ENCODE measurements around the gene ZMYND8.

Gene ZMYND8

DNA sequence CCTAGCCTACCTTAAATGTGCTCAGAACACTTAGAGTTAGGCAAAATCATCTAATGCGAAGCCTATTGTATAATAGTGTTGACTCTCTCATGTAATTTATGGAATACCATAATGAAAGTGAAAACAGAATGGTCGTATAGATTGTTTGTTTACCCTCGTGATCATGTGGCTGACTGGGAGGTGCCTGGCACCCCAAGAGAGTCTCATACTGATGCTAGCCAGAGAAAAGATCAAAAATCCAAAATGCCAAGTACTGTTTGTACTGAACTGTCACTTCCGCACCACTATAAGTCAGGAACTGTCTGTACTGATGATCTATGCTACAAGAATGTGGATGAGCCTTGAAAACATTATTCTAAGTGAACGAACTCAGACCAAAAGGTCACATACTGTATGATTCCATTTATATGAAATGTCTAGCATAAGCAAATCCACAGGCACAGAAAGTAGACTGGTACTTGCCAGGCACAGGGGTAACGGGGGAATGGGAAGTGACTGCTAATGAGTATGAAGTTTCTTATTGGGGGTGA lies 22.4 kb downstream of the ZMYND8 start:
- DNase-seq: peak in 2 of 51 donors; percentile 30 to 69

DNA sequence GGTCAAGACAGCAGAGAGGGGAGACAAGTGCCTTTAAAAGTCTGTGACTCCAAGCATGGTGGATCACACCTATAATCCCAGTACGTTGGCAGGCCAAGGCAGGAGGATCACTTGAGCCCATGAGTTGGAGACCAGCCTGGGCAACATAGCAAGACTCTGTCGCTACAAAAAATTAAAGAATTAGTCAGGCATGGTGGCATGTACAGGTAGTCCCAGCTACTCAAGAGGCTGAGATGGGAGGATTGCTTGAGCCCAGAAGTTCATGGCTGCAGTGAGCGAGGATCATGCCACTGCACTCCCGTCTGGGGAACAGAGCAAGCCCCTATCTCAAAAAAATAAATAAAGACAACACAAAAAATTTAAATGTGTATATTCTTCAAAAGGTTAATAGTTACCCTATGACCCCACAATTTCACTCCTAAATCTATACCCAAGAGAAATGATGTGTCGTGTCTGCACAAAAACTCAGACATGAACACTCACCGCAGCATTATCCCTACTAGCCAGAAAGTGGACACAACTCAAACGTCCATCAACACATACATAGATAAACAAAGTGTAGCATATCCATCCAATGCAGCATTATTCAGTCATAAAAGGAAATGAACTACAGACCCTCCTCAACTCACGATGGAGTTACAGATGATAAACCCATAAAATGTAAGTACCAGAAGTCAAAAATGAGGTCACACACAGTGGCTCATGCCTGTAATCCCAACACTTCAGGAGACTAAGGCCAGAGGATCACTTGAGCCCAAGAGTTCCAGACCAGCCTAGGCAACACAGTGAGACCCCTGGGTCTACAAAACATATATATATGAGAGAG lies 23.9 kb downstream of the ZMYND8 start:
- no peak for DNase-seq

DNA sequence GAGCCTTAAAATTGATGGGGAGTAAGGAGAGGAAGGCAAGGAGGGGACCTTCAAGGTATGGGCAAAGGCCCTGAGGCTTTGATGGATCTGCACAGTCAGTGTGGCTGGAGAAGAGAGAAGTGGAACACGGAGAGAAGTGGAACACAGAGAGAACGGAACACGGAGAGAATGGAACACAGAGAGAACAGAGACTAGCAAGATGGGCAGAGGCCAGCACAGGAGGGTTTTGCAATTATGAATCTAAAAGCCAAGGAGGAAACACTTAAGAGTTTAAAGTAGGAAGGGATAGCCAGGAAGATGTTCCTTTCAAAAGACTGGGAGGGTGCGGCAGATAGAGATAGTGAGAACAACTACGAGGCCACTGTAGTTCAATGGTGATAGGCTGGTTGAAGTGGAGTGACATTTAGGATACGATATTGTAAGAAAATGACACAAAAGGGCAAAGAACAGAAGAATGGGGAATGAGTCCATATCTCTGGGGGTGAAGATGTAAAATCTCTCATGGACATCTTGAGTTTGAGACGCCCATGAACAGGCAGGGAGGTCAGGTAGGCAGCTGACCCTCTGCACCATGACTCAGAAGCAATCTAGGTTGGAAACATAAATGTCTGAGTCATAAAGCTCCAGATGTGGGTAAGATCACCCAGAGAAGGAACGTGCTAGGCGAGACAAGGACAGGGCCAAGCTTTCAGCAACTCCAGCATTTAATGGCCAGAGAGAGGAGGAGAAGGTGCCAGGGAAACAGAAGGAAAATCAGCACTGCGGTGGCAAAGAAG lies 25.4 kb downstream of the ZMYND8 start:
- no peak for DNase-seq

DNA sequence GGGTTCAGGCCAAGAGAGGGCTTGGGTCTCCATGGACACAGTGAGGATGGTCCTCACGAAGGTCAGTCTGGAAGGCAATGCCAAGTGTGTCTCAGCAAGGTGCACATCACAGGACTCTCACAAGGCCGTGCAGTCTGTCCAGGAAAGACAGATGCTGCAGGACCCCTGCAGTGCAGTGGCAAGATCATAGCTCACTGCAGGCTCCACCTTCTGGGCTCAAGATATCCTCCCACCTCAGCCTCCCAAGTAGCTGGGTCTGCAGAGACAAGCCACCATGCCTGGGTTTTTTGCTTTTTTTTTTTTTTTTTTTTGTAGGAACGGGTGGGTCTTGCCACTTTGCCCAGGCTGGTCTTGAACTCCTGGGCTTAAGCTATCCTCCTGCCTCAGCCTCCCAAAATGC lies 26.4 kb downstream of the ZMYND8 start:
- no peak for DNase-seq

DNA sequence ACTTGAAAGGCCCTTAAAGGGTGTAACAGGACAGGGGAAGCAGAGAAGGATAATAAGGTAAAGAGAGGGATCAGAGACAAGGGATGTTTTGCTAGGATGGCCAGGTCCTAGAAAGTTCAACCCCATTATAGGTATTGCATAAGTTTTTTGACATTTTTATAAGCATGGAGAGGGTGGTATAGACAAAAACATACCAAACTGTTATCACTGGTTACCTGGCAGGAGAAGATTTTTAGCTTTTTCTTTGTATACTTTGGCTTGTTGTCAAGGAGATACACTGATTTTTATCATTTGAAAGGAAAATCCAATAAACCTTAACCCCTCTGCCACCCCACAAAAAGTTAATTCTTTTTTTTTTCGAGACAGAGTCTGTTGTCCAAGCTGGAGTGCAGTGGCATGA lies 28.4 kb downstream of the ZMYND8 start:
- DNase-seq: no peak

DNA sequence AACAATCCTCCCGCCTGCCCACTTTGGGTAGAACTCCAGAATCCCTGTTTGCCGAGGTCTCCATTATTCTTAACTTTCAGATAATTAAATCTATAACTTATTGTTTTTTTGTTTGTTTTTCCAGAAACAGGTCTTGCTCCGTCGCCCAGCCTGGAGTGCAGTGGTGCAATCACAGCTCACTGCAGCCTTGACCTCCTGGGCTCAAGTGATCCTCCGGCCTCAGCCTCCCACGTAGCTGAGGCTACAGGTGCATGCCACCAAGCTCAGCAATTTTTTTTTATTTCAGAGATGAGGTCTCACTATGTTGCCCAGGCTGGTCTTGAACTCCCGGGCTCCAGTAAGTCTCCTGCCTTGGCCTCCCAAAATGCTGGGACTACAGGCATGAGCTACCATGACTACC lies 28.8 kb downstream of the ZMYND8 start:
- DNase-seq: no peak

DNA sequence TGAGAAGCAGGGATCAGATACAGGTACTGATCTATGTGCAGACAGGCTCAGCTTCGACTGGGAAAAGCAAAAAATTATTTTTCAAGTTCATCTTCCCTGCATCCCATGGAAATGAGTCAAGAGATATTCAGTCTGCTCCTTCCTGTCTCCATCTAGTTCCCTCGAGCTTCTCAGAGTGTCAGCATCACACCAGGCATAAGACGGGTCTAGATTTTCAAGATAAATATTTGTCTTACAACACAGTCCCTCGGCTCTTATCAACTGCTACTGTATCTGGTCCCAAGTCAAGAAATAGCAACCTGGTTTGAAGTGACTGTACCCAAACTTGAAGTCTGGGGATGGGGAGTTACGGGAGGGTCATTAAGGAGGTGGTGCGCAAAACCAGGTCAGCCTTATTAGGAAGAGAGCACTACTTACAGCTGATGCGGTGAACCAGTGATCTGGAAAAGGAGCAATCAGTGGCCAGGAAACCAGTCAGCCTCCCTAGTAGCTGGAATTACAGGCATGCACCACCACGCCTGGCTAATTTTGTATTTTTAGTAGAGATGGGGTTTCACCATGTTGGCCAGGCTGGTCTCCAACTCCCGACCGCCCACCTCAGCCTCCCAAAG lies 29.7 kb downstream of the ZMYND8 start:
- no peak for DNase-seq

DNA sequence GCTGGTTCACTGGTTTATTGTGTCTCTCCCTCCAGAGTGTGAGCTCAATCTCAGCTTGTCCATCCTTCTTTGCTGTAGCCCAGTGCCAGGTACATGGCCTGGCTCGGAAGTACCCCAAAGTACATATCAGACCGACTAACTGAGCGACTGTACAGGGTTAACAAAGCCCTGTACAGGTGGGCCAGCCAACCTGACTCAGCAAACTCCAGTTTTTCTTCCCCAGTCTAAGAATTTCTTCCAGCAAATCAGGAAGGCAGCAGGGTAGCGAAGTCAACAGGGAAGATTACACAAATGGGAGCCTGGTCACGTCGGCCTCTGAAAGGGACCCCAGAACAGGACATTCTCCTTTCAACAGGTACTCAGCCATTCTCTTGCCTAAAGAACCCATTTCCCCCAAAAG lies 31.3 kb downstream of the ZMYND8 start:
- DNase-seq: no peak

DNA sequence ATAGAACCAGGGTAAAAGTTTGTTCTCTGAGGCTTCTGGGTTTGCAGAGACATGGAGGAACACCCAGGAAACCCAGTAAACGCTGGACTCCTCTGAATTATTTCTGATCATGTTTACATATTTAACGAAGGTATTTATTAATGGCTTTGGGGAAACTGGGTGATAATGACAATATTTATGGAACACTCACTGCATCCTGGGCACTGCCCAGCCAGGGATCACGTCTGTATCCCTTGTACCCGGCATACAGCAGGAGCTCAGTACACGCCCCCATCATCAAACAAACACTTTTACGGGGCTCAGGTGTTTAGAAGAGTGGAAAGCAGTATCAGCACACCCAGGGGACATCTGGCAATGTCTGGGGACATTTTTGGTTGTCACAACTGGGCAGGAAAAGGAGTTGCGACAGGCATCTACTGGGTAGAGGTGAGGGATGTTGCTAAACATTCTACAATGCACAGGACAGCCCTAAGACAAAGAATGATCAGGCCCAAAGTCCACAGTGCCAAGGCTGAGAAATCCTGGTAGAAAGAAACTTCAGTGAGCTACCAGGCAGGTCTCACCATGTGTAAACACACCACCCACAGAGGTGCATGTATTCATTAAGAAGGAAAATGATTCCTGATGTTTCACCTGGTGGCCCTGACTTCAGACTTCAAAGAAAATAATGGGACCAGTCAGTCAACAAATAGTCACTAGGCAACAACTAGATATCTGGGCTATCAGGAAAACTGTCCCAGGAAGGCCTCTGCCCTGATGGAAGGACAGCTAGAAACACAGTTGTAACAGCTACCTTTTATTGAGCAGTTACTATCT lies 35.3 kb downstream of the ZMYND8 start:
- no peak for DNase-seq

DNA sequence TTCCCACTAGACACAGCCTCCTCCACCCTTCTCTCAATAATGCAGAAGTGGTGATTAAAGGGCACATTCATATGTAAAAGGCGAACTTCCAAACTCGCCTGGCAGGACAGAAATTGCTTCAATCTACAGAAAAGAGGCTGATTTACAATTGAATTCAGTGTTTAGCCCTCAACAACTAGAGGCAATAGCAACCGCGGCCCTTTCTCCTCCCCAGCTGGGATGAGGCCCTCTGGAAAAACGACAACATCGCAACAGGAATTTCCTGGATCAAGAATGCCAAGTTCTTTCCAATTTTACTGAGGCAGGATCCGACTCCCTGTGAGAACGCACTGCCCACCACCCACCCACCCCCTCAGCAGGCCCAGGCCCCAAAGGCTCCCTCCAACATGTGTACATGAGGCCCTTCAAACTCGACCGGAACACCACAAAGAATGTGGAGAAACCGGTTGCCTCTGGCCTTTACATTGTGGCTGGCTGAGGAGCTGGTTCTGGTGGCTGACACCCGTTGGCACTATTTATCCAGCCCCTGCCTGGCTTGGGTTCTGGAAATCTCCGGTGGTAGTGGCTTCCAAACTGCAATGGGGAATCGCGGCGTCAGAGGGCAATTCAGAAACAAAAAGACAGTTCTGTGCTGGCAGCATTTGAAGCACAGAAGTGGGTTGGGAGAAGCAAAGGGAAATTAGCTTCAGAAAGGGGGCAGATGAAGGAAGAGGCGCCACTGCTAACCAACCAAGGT lies 36.8 kb downstream of the ZMYND8 start:
- DNase-seq: peak in 46 of 51 donors; percentile 13 to 91 (median 54)

DNA sequence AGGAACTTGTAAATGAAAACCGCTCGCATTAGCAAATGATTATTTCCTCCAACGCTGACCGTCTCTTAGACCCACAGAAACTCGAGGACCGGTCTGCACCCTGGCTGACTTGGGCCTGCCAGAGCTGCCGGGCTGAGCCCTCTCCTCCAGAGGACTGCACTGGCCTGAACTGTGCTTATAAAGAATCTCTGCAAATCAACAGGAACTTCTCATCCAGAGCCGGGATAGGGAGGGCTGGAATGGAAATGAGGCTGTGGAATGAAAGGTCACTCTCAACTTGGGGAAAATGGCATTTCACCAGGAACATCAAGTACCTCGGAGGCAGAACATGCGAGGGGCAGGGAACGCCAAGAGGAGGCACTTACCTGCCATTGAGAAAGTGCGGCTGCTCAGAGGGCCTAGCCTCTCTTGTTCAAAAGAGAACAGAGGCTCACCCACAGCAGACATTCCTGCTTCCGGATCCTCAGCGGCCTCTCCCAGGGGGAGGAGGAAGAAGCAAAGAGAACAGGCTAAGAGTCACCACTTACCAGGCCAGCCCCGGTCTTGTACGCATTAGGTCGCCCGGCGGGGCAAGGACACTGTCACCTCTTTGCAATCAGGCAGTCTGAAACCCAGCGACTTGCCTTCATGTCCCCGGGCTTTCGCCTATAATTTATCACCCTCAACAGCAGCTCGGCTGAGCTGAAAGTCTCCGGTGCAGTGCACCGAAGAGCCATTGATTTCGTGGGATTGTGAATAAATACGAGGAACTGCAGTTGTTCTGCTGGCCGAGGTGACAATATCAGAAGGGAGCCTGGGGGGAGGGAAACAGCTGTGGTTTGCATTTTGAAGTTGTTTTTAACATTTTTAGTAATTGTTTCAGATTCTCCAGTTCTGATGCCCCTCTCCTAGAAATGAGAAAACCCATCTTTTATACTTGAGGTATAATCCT lies 37.6 kb downstream of the ZMYND8 start:
- DNase-seq: peak in 47 of 51 donors; percentile 27 to 87 (median 64)

DNA sequence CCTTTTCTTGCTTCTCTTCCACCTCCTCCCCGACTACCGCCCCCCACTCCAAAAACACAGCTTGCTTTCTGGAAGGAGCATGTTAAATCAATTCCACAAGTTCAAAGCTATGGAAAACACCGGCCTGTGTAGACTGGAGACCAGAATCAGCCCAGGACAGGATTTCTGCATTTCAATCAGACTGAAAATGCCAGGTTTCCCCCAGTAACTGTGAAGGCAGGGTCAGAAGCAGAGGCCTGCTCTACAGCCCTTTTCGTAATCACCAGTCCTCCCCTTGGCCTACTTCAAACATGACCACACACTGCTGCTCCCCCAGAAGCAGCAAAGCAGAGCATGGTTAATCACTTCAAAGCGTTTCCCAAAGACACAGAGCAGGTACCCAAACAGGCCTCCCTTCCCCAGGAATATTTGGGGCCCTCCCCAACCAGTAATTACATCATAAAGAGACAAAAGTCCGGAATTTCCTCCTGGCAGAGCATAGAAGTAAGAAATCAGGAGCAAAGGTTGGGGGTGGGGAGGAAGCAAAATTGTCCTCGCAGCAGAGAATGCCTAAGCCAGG lies 38.4 kb downstream of the ZMYND8 start:
- peak in 7 of 51 donors; percentile 40 to 77 (median 60) for DNase-seq

DNA sequence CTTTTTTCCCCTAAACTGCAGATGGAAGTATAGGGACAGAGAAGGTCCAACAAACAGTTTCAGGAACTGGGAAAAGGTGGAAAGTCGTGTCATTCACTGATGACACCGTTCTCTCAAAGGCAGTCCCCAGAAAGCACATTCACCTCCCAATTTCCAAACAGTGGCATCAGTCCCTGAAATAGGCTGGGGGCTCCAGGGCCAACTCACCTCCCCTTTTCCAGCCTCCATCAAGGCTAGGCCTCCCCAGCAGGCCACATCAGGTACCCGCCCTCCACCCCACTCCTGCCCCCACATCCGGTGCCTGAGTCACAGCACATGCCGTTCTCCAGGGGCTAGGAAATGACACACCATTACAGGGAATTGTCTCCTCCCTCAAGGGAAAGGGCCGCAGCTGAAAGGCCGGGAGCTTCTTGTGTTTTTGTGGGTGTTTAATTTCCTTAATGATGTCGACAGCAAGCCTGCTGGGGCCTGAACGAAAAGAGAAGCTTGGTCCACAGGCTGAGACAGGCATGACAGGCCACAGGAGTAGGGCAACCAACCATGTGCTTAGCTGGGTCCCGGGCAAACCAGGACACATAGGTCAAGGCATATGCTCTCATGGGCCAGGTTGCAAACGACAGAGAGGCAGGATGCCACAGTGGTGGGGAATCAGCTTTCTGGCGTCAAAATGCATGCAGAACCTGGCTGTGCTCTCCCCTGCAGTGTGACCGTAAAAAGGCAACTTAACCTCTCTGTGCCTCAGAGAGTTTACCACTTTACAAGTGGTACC lies 39.2 kb downstream of the ZMYND8 start:
- peak in 19 of 51 donors; percentile 8 to 76 (median 29) for DNase-seq

DNA sequence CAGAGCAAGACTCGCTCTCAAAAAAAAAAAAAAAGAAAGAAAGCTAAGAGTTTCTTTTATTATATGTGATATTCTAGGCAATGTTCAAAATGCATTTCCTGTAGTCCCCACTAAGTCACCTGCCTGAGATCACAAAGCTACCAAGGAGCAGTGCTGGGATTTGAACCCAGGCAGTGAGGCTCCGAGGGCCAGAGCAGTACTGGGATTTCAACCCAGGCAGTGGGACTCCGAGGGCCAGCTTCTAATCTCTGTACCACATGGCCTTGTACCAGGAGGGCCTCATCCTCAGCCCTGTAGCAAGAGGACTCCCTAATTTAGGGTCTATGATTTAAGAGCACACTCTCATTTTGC lies 39.7 kb downstream of the ZMYND8 start:
- DNase-seq: no peak

DNA sequence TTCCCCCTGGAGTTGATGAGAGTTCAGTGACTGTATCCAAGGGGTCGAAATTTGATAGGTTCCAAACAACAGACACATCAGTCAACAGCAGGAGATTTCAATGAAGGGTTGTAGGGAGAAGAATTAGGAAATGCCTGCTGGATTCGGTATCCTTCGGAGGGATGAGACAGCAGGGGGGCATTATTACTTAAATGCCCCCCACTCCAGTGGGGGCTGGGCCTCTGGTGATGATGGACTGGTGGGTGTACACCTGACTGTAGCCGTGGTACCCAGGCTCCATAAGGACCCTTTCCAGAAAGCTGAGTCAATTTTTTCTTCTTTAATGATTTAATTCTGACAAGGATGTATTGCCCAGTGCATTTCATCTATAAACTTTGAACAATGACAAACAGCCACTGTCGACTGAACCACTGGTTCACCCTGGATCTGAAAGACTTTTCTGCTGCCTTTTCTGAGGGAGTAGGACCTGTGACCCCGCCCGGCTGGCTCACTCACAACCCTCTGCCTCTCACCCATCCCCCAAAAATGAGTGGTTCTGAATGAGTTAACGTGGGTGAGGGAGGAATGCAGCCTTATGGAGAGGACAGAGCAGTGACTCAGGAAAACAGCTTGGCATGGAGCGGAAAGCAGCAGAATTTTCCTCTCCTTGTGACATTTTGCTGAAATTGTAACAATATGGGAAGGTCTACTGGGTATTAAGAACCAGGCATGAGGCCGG lies 41.0 kb downstream of the ZMYND8 start:
- peak in 1 of 51 donors; percentile 47 for DNase-seq

DNA sequence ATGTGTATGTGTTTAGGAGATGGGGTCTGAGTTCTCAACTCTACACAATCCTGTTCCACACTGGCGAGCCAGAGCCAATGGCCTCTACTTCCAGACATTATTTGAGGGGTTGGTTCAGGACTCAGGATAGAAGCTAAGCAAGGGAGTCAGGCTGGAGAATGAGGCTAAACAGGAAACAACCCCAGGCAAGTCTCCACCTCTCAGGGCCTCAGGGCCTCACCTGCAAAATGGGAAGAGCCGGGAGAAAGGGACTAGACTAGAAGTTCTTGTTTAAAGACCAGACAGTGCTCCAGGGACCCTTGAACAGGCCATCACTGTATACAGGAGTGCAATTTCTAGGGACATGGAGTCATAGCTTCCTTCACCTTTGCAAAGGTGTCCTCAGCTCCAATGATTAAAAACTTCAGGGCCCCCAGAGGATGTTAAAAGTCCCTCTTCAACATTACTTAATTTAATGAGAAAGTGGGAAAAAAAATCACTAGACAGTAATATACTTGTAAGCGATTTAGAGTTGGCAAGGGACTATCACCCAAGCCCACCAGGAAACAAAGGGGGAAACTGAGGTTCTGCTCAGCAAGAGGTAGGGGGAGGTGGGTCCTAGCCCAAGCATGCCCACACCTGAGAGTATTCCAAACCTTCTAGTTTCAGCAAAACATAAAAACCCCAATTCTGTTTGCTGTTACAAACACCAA lies 41.7 kb downstream of the ZMYND8 start:
- no peak for DNase-seq

All from hypothalamus (tissue), 51 donors.